GM18526 (cell line): ENCODE data around the gene GXYLT1.

ENCODE experiments used
- POLR2A ChIP-seq: IDR thresholded peaks from 3 replicates; pipeline ENCODE4 v1.6.1; 2011; ENCODE audit not compliant: insufficient read length; ENCODE audit errors: extremely low read depth

The GXYLT1 gene

GRCh38 chr12:42144408-42145196 lies at the start of gene GXYLT1:
GXYLT1 (minus strand) TSS chr12:42144874; CDS start chr12:42144646, 228 bp downstream.
- peak; percentile 81 for TF ChIP-seq POLR2A

DNA sequence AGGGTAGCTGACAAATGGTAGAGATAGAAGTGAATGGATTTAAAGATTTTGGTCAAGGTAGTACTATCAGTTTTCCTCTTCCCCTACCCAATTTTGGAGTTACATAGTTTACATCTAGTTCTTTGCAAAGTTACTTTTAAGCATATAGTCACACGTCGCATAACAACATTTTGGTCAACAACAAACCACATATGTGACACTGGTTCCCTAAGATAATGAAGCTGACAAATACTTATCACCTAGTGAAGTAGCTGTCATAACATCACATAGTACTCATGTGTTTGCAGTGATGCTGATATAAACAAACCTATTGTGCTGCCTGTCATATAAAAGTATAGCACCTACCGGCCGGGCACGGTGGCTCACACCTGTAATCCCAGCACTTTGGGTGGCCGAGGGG lies 48.0 kb upstream of the GXYLT1 start:
- TF ChIP-seq POLR2A: no peak

DNA sequence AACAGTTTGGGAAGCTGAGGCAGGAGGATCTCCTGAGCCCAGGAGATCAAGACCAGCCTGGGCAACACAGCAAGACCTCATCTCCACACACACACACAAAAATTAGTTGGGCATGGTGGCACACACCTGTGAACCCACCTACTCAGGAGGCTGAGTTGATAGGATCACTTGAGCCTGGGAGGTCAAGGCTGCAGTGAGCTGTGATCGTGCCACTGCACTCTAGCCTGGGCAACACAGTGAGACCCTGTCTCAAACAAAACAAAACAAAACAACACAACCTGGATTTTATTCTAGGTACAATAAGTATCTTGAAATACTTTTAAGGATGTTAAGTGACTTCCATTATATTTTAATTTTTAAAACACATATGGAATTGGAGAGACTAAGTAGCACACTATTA lies 47.6 kb upstream of the GXYLT1 start:
- TF ChIP-seq POLR2A: no peak

- TF ChIP-seq POLR2A: no peak
Measured at GRCh38 chr12:42190376-42190775, 45.7 kb upstream of the GXYLT1 start.

- TF ChIP-seq POLR2A: no peak
Measured at GRCh38 chr12:42187799-42188198, 43.1 kb upstream of the GXYLT1 start.

DNA sequence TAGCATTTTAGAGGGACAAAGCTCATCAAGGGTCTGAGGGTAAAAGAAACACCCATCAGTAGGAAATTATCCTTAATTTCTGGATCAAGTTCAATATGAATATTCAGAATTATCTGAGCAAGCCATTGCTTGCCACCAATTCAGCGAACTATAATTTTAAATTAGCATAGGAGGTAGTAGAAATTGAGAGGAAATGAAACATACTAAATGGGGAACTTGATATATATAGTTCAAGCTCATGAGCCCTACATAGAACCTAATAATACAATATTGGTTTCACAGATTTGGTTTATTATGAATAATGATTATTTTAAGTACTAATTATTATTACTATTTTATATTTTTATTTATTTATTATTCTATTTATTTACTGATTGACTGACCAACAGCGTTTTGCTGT lies 42.1 kb upstream of the GXYLT1 start:
- no peak for TF ChIP-seq POLR2A

GRCh38 chr12:42182394-42182793 lies 37.7 kb upstream of the GXYLT1 start:
- no peak for TF ChIP-seq POLR2A

DNA sequence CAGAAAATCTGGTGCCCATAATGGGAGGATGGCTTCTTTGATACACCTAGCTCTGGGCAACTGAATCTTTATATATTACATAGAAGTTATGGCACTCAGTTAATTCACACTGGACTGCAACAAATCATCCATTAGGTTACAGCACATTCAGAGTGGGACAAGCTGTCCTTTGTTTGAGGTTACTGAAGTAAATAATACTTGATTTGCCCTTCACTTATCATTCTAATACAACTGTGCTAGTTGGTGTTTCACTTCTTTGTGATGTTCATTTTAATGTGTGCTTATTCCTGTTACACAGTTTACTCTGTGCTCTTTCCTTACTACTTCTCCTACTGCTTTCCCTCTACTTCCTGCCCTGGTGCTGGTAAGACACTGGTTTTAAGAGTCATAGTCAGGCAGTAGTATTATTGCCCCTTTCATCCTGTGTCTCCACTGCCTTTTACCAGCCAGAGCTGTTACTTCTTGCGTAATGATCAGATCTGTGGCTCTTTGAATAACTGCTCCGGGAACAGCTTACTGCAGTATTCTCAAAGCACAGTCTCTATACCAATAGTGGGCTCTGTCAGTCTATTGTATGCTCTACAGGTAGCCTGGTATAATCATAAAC lies 36.4 kb upstream of the GXYLT1 start:
- TF ChIP-seq POLR2A: no peak

DNA sequence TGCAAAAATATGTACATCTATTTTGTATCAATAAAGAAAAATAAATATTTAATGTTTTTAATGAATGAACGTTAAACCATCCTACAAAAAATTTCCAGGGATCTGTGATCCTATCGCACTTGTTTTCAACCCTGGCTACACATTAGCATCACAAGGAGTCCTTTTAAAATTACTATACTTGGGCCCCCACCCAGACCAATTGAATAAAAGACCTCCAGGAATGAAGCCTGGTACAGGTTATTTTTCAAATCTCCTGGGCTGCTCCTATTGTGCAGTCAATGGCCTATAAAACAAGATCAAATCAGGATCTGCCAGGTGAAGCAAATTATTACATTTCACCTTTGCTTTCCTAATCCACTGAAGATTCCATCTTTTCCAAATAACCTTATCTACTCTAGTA lies 33.4 kb upstream of the GXYLT1 start:
- no peak for TF ChIP-seq POLR2A

DNA sequence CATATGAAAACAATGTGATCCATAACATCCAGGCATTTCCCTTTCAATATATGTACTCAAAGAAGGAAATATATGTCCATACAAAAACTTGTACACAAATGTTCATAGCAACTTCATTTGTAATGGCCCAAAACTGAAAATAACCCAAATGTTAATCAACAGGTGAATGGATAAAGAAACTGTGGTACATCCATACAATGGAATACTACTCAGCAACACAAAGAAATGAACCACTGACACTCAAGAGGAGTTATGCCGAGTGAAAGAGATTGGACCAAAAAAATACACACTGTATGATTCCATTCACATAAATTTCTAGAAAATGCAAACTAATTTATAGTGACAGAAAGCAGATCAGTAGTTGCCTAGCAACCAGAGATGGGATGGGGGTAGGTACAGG lies 30.3 kb upstream of the GXYLT1 start:
- TF ChIP-seq POLR2A: no peak

- TF ChIP-seq POLR2A: no peak
Measured at GRCh38 chr12:42173961-42174521, 29.4 kb upstream of the GXYLT1 start.

DNA sequence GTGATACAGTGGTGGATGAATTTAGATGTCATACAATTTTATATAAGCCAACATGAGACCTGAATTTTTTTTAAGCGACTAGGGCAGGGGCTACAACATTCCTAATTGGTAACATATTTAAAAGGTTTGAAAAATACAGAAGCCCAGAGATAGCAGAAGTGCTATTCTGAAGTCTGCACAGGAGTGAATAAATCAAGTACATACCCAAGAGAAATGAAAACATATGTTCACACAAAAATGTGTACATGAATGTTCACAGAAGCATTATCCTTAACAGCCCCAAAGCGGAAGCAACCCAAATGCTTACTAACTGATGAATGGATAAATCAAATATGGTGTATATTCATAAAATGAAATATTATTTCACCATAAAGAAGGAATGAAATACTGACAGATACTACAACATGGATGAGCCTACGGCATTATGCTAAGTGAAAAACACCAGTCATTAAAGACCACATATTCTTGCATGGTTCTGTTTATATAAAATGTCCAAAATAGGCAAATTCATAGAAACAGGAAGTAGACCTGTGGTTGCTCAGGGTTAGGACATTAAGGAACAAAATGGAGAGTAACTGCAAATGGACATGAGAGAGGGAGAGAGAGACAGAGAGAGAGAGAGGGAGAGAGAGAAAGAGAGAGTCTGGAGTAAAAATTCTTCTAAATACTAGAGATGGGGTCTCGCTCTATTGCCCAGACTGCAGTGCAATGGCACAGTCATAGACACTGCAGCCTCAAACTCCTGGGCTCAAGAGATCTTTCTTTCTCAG lies 28.0 kb upstream of the GXYLT1 start:
- no peak for TF ChIP-seq POLR2A

- TF ChIP-seq POLR2A: no peak
Measured at GRCh38 chr12:42167711-42168110, 23.0 kb upstream of the GXYLT1 start.

DNA sequence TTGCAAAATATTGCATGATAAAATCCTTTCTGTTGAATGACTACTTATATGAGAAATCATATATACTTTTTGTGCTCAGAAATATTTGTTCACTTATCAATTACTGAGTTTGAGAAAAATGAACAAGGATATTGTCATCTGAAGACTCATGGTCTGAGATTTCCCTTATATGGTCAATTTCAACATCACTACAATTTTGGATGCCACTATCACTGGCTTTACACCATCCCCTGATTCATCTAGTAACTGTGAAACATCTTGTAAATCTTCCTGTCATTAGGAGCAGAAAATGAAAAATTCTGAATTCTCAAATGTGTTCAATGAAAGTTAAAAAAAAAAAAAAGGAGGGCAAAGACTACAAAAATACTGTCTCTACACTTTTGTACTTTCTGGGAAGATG lies 21.8 kb upstream of the GXYLT1 start:
- TF ChIP-seq POLR2A: no peak

- TF ChIP-seq POLR2A: no peak
Measured at GRCh38 chr12:42163913-42164312, 19.2 kb upstream of the GXYLT1 start.

DNA sequence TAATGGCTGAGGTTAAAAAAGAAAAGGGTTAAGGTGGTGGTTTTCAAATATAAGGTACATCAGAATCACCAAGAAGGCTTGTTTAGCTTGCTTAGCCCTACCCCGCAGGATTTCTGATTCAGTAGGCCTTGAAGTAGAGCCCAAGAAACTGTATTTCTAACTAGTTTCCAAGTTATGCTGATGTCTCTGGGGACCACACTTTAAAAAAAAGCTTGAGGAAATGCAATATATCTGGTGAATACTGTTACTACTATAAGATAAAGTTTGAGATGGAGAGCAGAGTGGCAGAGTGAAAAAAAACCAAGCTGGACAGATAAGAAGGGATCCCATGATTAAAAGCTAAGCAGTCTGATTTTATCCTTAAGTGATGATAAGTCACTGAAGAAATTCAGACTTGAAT lies 18.3 kb upstream of the GXYLT1 start:
- TF ChIP-seq POLR2A: no peak
